GM12801 (cell line): Measurements from ENCODE around the gene PDZRN4.

Experiments used
- CTCF ChIP-seq: IDR thresholded peaks from one replicate; pipeline ENCODE4 v1.5.1; 2011; ENCODE audit warnings: control low read depth; ENCODE audit not compliant: insufficient read length; ENCODE audit errors: extremely low read depth

PDZRN4 gene

GRCh38 chr12:41174602-41175001 lies 13.5 kb upstream of the PDZRN4 start:
- no peak for TF ChIP-seq CTCF

- TF ChIP-seq CTCF = no peak
Measured at GRCh38 chr12:41184864-41185263, 3.3 kb upstream of the PDZRN4 start.

- TF ChIP-seq CTCF = no peak
Measured at GRCh38 chr12:41186026-41186425, 2.1 kb upstream of the PDZRN4 start.

GRCh38 chr12:41188841-41189394 lies 798 bp downstream of the PDZRN4 start:
- no peak for TF ChIP-seq CTCF

- no peak for TF ChIP-seq CTCF
Measured at GRCh38 chr12:41189395-41190251, 1.5 kb downstream of the PDZRN4 start.

- no peak for TF ChIP-seq CTCF
Measured at GRCh38 chr12:41190338-41190737, 2.2 kb downstream of the PDZRN4 start.

GRCh38 chr12:41193311-41193710 lies 5.2 kb downstream of the PDZRN4 start:
- TF ChIP-seq CTCF = no peak
